Measurements from ENCODE around the gene GDF10. TPM values are rescaled to one million over a fixed set of nuclear protein-coding genes. Genes with fewer than 3 reads are reported as not detected.

GDF10 gene
- not detected in 2 replicates for total RNA-seq

DNA sequence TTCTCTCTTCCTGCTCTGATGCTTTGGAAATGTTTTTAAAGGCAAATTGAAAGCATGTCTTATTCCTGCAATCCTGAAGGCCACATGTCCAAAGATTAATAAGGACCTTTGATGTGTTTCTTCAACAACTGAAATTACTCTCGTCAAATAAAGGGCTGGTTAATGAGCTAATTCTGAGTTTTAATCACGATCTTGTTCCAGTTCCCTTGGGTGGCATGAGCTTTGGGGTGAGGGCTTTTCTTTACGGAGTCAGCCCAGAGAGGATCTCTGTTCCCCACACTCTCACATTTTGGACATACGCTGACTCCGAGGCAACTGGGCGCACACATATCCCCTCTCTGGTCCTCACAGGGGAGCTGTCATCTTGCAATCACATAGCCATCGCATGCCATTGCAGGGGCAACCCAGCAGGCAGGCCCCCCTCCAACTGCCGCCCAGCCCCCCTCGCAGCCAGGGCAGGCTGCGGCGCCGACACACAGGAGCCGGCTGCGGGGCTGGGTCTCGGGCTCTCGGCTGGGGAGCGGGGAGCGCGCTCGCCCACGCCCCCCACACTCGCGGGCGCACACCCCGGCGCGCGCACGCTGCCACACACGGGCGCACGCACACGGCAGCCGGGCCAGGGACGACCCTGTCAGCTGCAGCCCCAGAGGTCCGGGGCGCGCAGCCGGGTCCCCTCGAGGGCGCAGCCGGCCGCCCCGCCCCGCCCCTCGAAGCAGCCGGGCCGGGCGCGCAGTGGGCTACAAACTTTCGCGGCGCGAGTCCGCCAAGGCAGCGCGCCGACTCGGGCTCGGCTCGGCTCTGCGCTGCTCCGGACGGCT is at the start of gene GDF10:
GDF10 (plus strand) TSS at position 587 of the 818 bp plus-strand sequence. CDS start 455 bp downstream, outside the sequence.
- DNase-seq (ENCODE audit: extremely low read depth, low read depth, low spot score): no peak

DNA sequence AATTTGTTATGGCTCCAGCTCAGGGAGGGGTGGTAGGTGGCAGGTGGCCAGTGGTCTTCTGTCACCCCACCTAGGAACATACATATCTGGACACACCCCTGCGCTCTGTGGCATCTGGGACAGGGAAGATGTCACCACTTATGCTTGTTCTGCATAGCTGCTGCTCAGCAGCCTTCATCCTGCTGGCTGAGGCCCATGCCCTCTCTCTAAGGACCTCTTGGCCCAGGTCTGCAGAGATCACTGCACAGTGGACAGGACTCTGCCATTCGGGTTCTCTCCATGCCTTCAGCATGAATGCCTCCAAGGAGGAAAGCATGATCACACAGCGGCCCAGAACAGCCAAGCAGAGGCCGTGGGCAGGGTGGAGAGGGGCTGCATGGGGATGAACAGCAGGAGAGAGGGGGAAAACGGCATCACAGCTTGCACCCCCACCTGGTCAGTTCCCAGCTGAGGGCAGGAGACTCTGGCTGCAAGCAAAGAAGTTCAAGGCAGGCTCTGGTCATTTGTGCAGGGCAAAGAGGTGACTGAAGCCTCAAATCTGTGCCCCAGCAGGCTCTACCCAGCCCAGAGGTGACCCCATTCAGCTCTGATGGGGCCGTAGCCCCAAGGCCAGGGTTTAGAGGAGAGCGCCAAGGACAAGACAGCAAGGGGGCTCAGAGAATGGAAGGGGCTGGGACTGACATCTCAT is 47.8 kb upstream of the GDF10 start:
- DNase-seq (ENCODE audit: extremely low read depth, low read depth, low spot score): no peak

DNA sequence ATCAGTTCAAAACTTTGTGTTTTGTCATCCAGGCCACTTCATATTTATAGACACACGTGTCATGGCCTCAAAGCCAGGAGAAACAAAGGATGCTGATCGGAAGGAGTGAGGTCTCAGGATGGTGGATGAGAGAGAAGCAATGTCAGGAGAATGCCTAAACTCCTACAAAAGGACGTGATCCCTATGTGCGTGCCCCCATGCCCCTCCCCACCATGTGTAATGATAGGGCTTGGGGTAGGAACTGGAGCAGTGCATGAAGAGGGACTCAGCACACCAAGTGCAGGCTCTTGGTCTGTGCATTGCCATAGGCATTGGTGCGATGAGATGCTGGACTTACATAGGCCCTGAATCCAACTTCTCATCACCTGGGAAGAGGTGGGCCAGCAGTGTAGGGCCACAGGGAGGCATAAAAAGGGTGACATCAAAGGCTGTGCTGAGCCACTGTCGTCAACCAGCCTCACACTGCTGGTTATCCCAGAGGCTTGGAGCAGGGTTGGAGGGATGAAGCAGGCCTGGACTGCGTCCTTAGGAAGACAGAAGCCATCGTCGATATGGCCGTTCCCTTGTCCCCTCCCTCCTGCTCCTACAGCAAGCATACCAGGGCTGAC is 46.9 kb upstream of the GDF10 start:
- no peak for DNase-seq (ENCODE audit: extremely low read depth, low read depth, low spot score)

DNA sequence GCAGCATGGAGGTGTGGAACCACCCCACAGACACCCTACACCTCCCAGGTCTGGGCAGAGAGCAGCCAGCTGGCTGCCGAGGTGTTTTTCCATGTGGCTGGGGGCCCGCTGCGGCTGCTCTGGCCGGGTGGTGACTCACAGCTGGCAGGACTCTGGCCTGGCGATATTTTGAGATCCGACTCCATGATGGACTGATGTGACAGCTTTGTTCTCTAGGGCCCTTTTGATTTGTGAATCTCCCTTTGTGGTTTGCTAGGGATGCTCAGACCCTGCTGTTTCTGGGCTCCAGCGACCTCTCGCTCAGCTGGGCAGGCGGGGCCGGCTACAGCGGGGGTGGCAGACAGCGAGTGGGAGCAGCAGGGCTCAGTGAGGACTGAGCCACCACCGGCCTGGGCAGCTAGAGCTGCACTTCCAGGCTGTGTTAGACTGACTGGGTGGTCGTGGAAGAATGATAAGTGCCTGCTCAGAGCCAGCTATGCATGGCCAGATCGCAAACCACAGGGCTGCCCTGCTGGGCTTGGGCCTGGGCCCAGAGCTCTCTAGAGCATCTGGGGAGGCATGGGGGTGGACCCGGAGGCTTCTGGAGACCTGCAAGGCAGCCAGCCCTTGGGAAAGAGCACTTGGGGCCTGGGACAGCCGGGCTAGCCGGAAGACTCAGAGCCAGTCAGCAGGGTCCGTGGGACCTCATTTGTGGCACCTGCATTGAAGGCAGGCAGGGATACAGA is 46.2 kb upstream of the GDF10 start:
- no peak for DNase-seq (ENCODE audit: extremely low read depth, low read depth, low spot score)

DNA sequence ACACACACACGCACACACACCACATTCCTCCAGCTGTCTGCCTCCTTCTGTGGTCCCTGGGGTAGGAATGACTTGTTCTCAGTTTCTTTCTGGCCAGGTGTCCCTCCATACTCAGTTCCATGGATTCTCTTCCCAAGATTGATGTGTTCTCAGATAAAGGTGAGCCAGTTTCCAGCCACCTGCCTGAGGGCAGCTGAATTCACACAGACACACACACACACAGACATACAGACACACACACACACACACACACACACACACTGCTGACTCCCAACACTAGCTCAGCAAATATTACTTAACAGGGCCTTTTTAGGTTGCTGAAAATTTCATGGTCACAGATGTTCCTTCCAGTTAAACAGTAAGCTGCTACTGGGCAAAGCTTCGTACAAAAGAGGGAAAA is 45.4 kb upstream of the GDF10 start:
- DNase-seq (ENCODE audit: extremely low read depth, low read depth, low spot score): no peak

DNA sequence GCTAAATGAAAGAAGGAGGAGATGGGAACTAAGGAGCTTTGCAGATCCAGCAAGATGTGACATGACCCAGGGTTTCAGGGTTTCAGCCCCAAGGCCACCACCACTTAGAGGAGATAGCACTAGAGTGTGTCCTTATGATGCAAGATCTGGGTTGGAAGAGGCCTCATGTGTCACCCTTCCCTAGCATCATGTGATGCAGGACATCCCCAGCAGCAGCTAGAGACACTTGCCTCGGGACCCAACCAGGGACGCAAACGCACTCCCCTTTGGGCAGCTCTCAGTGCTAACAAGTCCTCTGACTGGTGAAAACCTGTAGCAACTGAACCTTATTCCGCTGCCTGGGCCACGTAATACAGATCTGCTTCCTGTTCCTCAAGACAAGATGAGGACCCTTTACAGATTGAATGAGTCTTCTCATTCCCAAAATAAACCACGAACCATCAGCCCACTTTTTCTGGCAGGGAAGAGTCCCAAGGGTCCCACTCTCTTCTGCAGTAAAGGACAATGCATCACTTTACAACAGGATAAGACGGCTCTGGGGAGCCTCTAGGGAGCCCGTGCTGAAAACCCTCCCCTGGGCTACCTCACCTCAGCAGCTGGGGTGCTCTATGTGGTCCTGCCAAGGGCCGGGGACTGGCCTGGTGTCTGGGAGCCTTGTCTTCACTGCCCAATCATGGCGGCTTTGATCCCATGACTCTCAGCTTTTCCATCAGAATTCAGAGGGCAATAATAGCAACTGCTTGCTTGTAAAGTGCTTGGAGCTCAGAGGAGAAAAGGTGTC is 44.8 kb upstream of the GDF10 start:
- DNase-seq (ENCODE audit: extremely low read depth, low read depth, low spot score): no peak

GRCh38 chr10:47255866-47256265 is 44.1 kb upstream of the GDF10 start:
- DNase-seq (ENCODE audit: extremely low read depth, low read depth, low spot score): no peak

GRCh38 chr10:47256751-47257336 is 43.2 kb upstream of the GDF10 start:
- no peak for DNase-seq (ENCODE audit: extremely low read depth, low read depth, low spot score)

- no peak for DNase-seq (ENCODE audit: extremely low read depth, low read depth, low spot score)
These were observed 42.4 kb upstream of the GDF10 start for GRCh38 chr10:47257396-47258120.

GRCh38 chr10:47258921-47259320 is 41.1 kb upstream of the GDF10 start:
- DNase-seq (ENCODE audit: extremely low read depth, low read depth, low spot score): no peak

GRCh38 chr10:47259466-47259865 is 40.5 kb upstream of the GDF10 start:
- DNase-seq (ENCODE audit: extremely low read depth, low read depth, low spot score): no peak

DNA sequence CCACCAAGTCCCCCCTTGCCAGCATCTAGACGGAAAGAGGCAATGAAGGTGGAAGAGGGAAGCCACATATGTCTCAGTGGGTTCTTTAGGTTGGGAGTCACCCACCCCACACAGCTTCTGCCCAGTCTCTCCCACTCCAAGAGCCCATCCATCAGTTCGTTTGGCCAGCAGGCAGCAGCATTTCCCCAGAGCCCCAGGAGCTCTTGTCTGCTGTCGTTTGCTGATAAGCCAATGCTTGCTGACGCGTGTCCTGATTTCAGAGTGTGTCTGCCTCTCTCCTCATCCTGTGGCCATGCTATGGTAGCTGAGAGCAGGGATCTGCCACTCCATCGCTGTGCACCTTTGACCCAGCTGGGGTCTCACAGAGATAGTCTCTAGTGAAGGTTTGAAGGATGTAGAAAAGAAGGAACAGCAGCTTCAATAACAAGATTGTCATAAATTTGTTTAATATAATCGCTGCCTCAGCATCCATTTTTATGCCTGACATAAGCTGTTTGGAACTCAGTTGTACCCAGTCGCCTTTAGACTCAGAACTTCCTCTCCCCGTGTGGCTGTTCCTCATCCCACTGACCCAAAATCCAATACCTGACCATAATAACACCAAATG is 39.4 kb upstream of the GDF10 start:
- DNase-seq (ENCODE audit: extremely low read depth, low read depth, low spot score): no peak

GRCh38 chr10:47261121-47261520 is 38.9 kb upstream of the GDF10 start:
- DNase-seq (ENCODE audit: extremely low read depth, low read depth, low spot score): no peak

DNA sequence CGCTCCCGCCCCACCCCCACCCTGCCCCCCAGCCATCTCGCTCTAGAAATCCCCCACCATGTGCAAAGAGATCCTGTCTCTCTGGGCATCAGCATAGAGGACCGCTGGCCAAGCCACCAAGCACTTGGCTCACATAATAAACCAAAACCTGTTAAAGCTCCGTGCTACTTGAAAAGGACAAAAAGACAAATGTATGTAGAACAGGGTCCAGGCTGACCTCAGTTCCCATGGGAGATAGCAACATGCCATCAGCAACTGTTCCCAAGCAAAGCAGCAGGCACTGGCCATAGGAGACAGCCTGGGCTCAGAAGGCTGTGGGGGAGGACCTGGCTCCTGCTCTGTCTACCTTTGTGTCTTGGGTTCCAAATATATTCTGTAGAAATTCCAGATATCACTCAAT is 38.4 kb upstream of the GDF10 start:
- no peak for DNase-seq (ENCODE audit: extremely low read depth, low read depth, low spot score)

GRCh38 chr10:47262606-47263533 is 37.1 kb upstream of the GDF10 start:
- no peak for DNase-seq (ENCODE audit: extremely low read depth, low read depth, low spot score)

GRCh38 chr10:47264797-47265281 is 35.2 kb upstream of the GDF10 start:
- DNase-seq (ENCODE audit: extremely low read depth, low read depth, low spot score): no peak

DNA sequence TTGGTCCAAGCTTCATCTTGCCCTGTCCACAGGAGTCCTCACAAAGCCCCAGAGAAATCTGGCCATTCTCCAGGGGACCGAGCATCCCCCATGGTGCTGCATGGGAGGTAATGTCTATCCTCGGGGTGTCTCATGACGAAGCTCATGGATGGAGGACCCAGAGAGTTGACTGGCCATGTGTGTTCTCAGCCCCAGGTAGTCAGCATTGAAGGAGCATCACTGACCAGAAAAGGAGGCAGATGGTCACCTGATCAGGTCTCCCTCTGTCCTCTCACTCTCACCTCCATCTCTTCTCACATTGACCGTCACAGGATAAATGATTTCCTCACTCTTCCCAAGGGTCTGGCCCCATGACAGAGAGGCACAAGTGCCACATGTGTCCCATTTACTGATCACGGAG is 33.4 kb upstream of the GDF10 start:
- no peak for DNase-seq (ENCODE audit: extremely low read depth, low read depth, low spot score)

DNA sequence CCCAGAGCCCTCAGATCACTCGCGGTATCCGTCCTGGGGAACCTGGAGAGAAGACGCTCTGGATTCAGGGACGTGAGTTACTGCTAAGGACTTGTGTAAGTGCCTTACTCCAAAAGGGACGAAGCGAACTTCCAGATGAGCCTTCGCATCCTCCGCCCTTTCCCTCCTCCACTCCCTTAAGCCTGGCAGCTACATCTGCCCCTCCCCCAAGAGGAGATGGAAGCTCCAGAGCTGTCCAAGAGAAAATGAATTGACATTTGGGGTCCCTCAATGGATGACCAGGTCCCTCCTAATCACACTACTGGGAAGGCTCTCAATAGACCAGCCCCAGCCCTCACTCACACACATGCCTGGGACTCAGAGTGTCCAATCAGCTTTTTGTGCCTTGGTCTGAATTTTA is 31.3 kb upstream of the GDF10 start:
- no peak for DNase-seq (ENCODE audit: extremely low read depth, low read depth, low spot score)

All from glomerular endothelial cell (primary cell).